Fibroblast of lung (primary cell): ENCODE results near the gene BLTP3B. TPM values are rescaled to one million over a fixed set of nuclear protein-coding genes. Genes with fewer than 3 reads are reported as not detected.

Experiments used
- DNase-seq, 2 donors: peaks; one replicate each; pipeline versions ENCODE4 v3.0.0 to v3.0.0-alpha.2; 2010; ENCODE audit warnings: low read depth in 2 of 2
- H2AFZ ChIP-seq: 2 replicates; pipeline ENCODE4 v1.5.1; 2012; ENCODE audit warnings: low read length, control low read depth, inconsistent platforms
- H3K27ac ChIP-seq: 2 replicates; pipeline ENCODE4 v1.5.1; 2011; ENCODE audit warnings: low read length, control low read depth; ENCODE audit not compliant: insufficient read depth
- H3K27me3 ChIP-seq: 2 replicates; pipeline ENCODE4 v1.5.1; 2011; ENCODE audit warnings: mild to moderate bottlenecking, low read length; ENCODE audit not compliant: control insufficient read depth, insufficient read depth
- H3K36me3 ChIP-seq: 2 replicates; pipeline ENCODE4 v1.5.1; 2011; ENCODE audit warnings: low read length; ENCODE audit not compliant: control insufficient read depth, insufficient read depth
- H3K4me1 ChIP-seq: 2 replicates; pipeline ENCODE4 v1.5.1; 2011; ENCODE audit warnings: low read length; ENCODE audit not compliant: control insufficient read depth, insufficient read depth; ENCODE audit errors: extremely low read depth
- H3K4me2 ChIP-seq: 2 replicates; pipeline ENCODE4 v1.5.1; 2011; ENCODE audit warnings: low read length, control low read depth; ENCODE audit not compliant: insufficient read depth; ENCODE audit errors: extremely low read depth
- H3K4me3 ChIP-seq, 4 experiments: fragments of 200-600 bp in 1 of 4; sonication (generic) in 1 of 4; replicated peaks in 1 of 4; 2 replicates each; pipeline ENCODE4 v1.5.1; 2011 to 2016; ENCODE audit warnings: low read length in 4 of 4, low read depth in 3 of 4, mild to moderate bottlenecking in 3 of 4, control low read depth in 2 of 4, inconsistent platforms in 1 of 4, mixed read lengths in 1 of 4; ENCODE audit not compliant: insufficient read depth in 1 of 4; ENCODE audit errors: control extremely low read depth in 1 of 4
- H3K79me2 ChIP-seq: 2 replicates; pipeline ENCODE4 v1.5.1; 2012; ENCODE audit warnings: mild to moderate bottlenecking, low read length, inconsistent platforms; ENCODE audit not compliant: control insufficient read depth, insufficient read depth
- H3K9ac ChIP-seq: 2 replicates; pipeline ENCODE4 v1.5.1; 2011; ENCODE audit warnings: mild to moderate bottlenecking, low read length, control low read depth; ENCODE audit not compliant: insufficient read depth
- H3K9me3 ChIP-seq: 2 replicates; pipeline ENCODE4 v1.5.1; 2012; ENCODE audit warnings: low read depth, low read length; ENCODE audit not compliant: control insufficient read depth, insufficient read depth
- H4K20me1 ChIP-seq: 2 replicates; pipeline ENCODE4 v1.5.1; 2011; ENCODE audit warnings: low read length; ENCODE audit not compliant: control insufficient read depth, insufficient read depth; ENCODE audit errors: extremely low read depth
- EZH2 ChIP-seq: IDR thresholded peaks from 2 replicates; pipeline ENCODE4 v1.5.1; 2012; ENCODE audit warnings: low read length, control low read depth, mild to moderate bottlenecking; ENCODE audit errors: missing control alignments
- polyA plus RNA-seq, 2 donors: library from polyadenylated mRNA; depleted of rRNA in 1 of 2; stranded (reverse) in 1 of 2; unstranded in 1 of 2; fragments of >200 nt; gene quantifications; 2 replicates each; pipeline ENCODE4 v1.2.1, GENCODE V29; 2011 to 2012; ENCODE audit warnings: missing spikeins in 1 of 2
- total RNA-seq: library from RNA; depleted of rRNA; stranded (reverse); fragments of >200 nt; gene quantifications from 2 replicates; pipeline ENCODE4 v1.2.1, GENCODE V29; 2014
- TF ChIP-seq, protein P1 (sequence below), 2 donors: IDR thresholded peaks in 1 of 2; conservative IDR thresholded peaks in 1 of 2; 1 replicate in 1 of 2; 2 replicates in 1 of 2; pipeline ENCODE4 v1.5.1; 2011 to 2012; ENCODE audit warnings: low read length in 2 of 2, control low read depth in 1 of 2, inconsistent platforms in 1 of 2, low read depth in 1 of 2, mild to moderate bottlenecking in 1 of 2

Gene BLTP3B
- total and polyA plus RNA-seq, 2 donors (not counting 1 experiment from before 2014, with no cell fraction given): 30.0 to 44.4 TPM

GRCh38 chr12:100101000-100101399, 41.7 kb downstream of the BLTP3B start:
- Histone ChIP-seq H3K9me3 (no peaks in the 10 kb centered on the region), H3K4me1 (no peaks in the 10 kb centered on the region), H3K27ac (no peak overlapping the region), H3K27me3 (no peaks in the 10 kb centered on the region), H3K9ac (no peak overlapping the region), H2AFZ (no peak overlapping the region), H3K4me2 (no peak overlapping the region), H3K36me3 (no peaks in the 10 kb centered on the region), H4K20me1 (no peaks in the 10 kb centered on the region), H3K4me3 (no peak overlapping the region), H3K79me2 (peaks cover 4% of the 10 kb centered on the region)
- DNase-seq: no peak
- no peak for TF ChIP-seq EZH2
- TF ChIP-seq, protein P1, sequence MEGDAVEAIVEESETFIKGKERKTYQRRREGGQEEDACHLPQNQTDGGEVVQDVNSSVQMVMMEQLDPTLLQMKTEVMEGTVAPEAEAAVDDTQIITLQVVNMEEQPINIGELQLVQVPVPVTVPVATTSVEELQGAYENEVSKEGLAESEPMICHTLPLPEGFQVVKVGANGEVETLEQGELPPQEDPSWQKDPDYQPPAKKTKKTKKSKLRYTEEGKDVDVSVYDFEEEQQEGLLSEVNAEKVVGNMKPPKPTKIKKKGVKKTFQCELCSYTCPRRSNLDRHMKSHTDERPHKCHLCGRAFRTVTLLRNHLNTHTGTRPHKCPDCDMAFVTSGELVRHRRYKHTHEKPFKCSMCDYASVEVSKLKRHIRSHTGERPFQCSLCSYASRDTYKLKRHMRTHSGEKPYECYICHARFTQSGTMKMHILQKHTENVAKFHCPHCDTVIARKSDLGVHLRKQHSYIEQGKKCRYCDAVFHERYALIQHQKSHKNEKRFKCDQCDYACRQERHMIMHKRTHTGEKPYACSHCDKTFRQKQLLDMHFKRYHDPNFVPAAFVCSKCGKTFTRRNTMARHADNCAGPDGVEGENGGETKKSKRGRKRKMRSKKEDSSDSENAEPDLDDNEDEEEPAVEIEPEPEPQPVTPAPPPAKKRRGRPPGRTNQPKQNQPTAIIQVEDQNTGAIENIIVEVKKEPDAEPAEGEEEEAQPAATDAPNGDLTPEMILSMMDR (conservative IDR thresholded peaks at IDR 0.05 in 1 of 2, IDR thresholded peaks at IDR 0.05 in 1 of 2; ENCODE audit: low read depth in 1 of 2, low read length in 2 of 2): no peak

Other genes with a start within 250 kb of the BLTP3B start
- gene ANKS1B, start 157.9 kb downstream of the BLTP3B start, total RNA-seq: 0.51 and 0.83 TPM in 2 replicates
- gene ANKS1B, start 157.9 kb downstream of the BLTP3B start, polyA plus RNA-seq: 0.11 and 0.15 TPM in 2 replicates
- gene ACTR6, start 57.9 kb upstream of the BLTP3B start, total RNA-seq: 13.9 and 16.5 TPM in 2 replicates
- 23.8 and 34.3 TPM in 2 replicates for gene ACTR6, start 57.9 kb upstream of the BLTP3B start, polyA plus RNA-seq
- 1.0 and 1.2 TPM in 2 replicates for gene DEPDC4, start 124.2 kb upstream of the BLTP3B start, total RNA-seq
- 1.3 and 1.9 TPM in 2 replicates for gene DEPDC4, start 124.2 kb upstream of the BLTP3B start, polyA plus RNA-seq
- 37.5 and 47.9 TPM in 2 replicates for gene SCYL2, start 124.3 kb upstream of the BLTP3B start, total RNA-seq
- 34.6 and 43.0 TPM in 2 replicates for gene SCYL2, start 124.3 kb upstream of the BLTP3B start, polyA plus RNA-seq
- gene SLC17A8, start 214.2 kb upstream of the BLTP3B start, total RNA-seq: not detected in 2 replicates
- not detected in 2 replicates for gene SLC17A8, start 214.2 kb upstream of the BLTP3B start, polyA plus RNA-seq